GM12878 (cell line): ENCODE results near the gene KBTBD8.

ENCODE experiments used
- CTCF ChIP-seq, 3 experiments: IDR thresholded peaks in 2 of 3; conservative IDR thresholded peaks in 1 of 3; 2 replicates each; pipeline ENCODE4 v1.5.1; 2011; ENCODE audit warnings: low read depth in 3 of 3, low read length in 3 of 3, mild to moderate bottlenecking in 3 of 3, control low read depth in 2 of 3, moderate library complexity in 2 of 3, inconsistent platforms in 1 of 3, mixed read lengths in 1 of 3; ENCODE audit not compliant: control insufficient read depth in 2 of 3, insufficient read depth in 1 of 3; ENCODE audit errors: extremely low read depth in 1 of 3
- EP300 ChIP-seq, 2 experiments: fragments of 150-350 bp in 1 of 2; IDR thresholded peaks; 2 replicates each; pipeline ENCODE4 v1.6.1; 2011 to 2012; ENCODE audit warnings: low read depth in 2 of 2, low read length in 2 of 2, borderline replicate concordance in 1 of 2, improper control_type of control experiment in 1 of 2, inconsistent platforms in 1 of 2; ENCODE audit not compliant: control insufficient read depth in 1 of 2
- JUND ChIP-seq: IDR thresholded peaks from 2 replicates; pipeline ENCODE4 v1.6.1; 2012; ENCODE audit warnings: low read depth, mild to moderate bottlenecking, low read length, improper control_type of control experiment, moderate library complexity
- POLR2A ChIP-seq: IDR thresholded peaks from 2 replicates; pipeline ENCODE4 v1.6.1; 2011; ENCODE audit warnings: low read depth, mild to moderate bottlenecking, low read length
- TCF12 ChIP-seq: IDR thresholded peaks from 2 replicates; pipeline ENCODE4 v1.6.1; 2011; ENCODE audit warnings: low read depth, mild to moderate bottlenecking, low read length
- ZBTB33 ChIP-seq: fragments of 450-650 bp; IDR thresholded peaks from 2 replicates; pipeline ENCODE4 v1.6.1; 2017; ENCODE audit warnings: mild to moderate bottlenecking
- ZNF384 ChIP-seq: IDR thresholded peaks from 2 replicates; pipeline ENCODE4 v1.6.1; 2012; ENCODE audit warnings: low read depth, mild to moderate bottlenecking, low read length, improper control_type of control experiment, borderline replicate concordance

GRCh38 chr3:67034371-67034770, 36.3 kb downstream of the KBTBD8 start:
- no peak for TF ChIP-seq ZNF384
- TF ChIP-seq POLR2A: no peak
- no peak for TF ChIP-seq CTCF (IDR thresholded peaks at IDR 0.05 in 2 of 3, conservative IDR thresholded peaks at IDR 0.05 in 1 of 3; ENCODE audit: control insufficient read depth in 2 of 3, extremely low read depth in 1 of 3, insufficient read depth in 1 of 3, low read depth in 3 of 3, low read length in 3 of 3)
- no peak for TF ChIP-seq ZBTB33
- no peak for TF ChIP-seq JUND
- TF ChIP-seq TCF12: no peak
- TF ChIP-seq EP300 (IDR thresholded peaks at IDR 0.05; ENCODE audit: borderline replicate concordance in 1 of 2, control insufficient read depth in 1 of 2, low read depth in 2 of 2, low read length in 2 of 2): no peak
